Ovary (tissue), 9 donors: Measurements from ENCODE around the gene SHISA4. TPM values are rescaled to one million over a fixed set of nuclear protein-coding genes. Genes with fewer than 3 reads are reported as not detected.

Experiments
- DNase-seq, 5 donors: peaks; one replicate each; pipeline ENCODE4 v3.0.0-alpha.2; 2019 to 2020
- H3K27ac ChIP-seq, 2 donors: fragments of 200-600 bp; one replicate each; pipeline versions ENCODE4 v1.5.1 to v1.8.0; 2019 to 2022
- H3K27me3 ChIP-seq: fragments of 200-600 bp; one replicate; pipeline ENCODE4 v1.8.0; 2022
- H3K36me3 ChIP-seq: fragments of 200-600 bp; sonication (generic); one replicate; pipeline ENCODE4 v1.5.1; 2019
- H3K4me1 ChIP-seq: one replicate; pipeline ENCODE4 v1.8.1; 2013; ENCODE audit warnings: mild to moderate bottlenecking, moderate library complexity; ENCODE audit not compliant: insufficient read depth
- H3K4me3 ChIP-seq: fragments of 200-600 bp; sonication (generic); one replicate; pipeline ENCODE4 v1.5.1; 2017
- H3K9me3 ChIP-seq, 2 donors: fragments of 200-600 bp in 1 of 2; sonication (generic) in 1 of 2; one replicate each; pipeline versions ENCODE4 v1.5.1 to v1.8.1; 2013 to 2019; ENCODE audit warnings: mild to moderate bottlenecking in 1 of 2, moderate library complexity in 1 of 2
- EP300 ChIP-seq: sonication (generic); formaldehyde crosslinking; IDR thresholded peaks from one replicate; pipeline ENCODE4 v1.6.1; 2017; ENCODE audit warnings: antibody characterized with exemption
- POLR2A ChIP-seq: fragments of 450-650 bp; IDR thresholded peaks from one replicate; pipeline ENCODE4 v1.6.1; 2017; ENCODE audit warnings: antibody characterized with exemption, mild to moderate bottlenecking, moderate library complexity
- WGBS, 3 donors: extraction: QIAGEN DNeasy Blood & Tissue Kit in 1 of 3; methylation state at CpG; one replicate each; pipeline versions ENCODE4 v1.1.5 to v1.1.7; 2013 to 2017; 5-methylcytosine and 5-hydroxymethylcytosine counted together
- intact Hi-C, 4 donors: fragments of 100-400 bp; cut with DNase I; formaldehyde crosslinking; loops; one replicate each; pipeline versions ENCODE4 v1.11.0 to v1.15.1; 2022 to 2023
- polyA plus RNA-seq, 2 donors: library from polyadenylated mRNA; stranded (reverse); fragments of 200-250 nt in 1 of 2; fragments of 350-450 nt in 1 of 2; fragmentation: Illumina TruSeq in 1 of 2; extraction: RNeasy Lipid Tissue Mini Kit (QIAGEN cat#74804) in 1 of 2; gene quantifications; one replicate each; pipeline ENCODE4 v1.2.3, GENCODE V29; 2013 to 2014
- total RNA-seq, 7 donors: library from RNA; depleted of rRNA in 2 of 7; stranded (reverse); fragments of >200 nt in 2 of 7; fragmentation: NEBNext Ultra II Directional in 3 of 7; extraction: Animal tissue kit (Norgen Biotek cat#: 25700) in 3 of 7; gene quantifications; one replicate each; pipeline versions ENCODE4 v1.1.0 to v1.2.4, GENCODE V29; 2016 to 2023
- TF ChIP-seq, protein P1 (sequence below), 3 donors: fragments of 450-650 bp in 2 of 3; fragments of 200-600 bp in 1 of 3; IDR thresholded peaks; one replicate each; pipeline versions ENCODE4 v1.5.1 to v1.8.0; 2016 to 2022; ENCODE audit warnings: antibody characterized with exemption in 3 of 3, mild to moderate bottlenecking in 1 of 3
- donor health status: DM: no; HTN: no; CAD: no; lungs with moderate emphysema.
- donor health status: DM: no; HTN: no; CAD: no.
- donor health status: Bipolar disorder and iron deficiency.
- donor health status: DM: yes; HTN: yes; CAD: no.
- donor health status: DM: no; HTN: no; CAD: no.
- donor health status: DM: yes; HTN: yes; CAD: no.

The SHISA4 gene
- total and polyA plus RNA-seq, 9 donors, result 11.3 to 37.9 (median 26.4) TPM

DNA sequence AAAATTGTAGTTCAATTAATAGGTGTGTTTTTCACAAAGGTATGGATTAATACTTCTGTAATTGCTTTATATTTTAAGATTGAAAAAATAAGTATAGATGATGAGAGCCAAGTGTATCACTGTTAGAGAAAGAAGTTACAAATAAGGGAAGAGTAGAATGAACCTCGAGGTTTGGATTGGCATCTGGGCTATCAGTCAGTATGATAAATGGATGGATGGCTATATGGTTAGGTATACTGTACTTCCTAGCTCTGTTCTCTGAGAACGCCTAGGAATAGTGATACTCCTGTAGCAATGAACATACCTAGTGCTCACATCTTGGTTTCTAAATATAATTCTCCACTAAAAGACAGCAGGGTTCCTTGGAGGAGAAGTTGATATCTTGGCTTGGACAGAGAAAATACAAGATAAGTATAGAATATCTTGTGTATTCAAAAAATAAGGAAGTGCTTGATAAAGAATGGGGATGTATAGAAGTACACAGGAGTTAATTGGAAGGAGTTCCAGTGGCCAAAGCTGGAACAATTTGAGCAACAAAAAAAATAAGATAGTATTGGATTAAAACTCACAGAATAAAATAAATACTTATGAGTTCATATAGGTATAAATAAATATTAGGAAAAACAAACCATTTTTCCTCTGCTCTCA lies 47.3 kb upstream of the SHISA4 start:
- no peaks in the 10 kb centered on the region for H3K27me3 ChIP-seq
- peaks cover 1% of the 10 kb centered on the region for H3K4me1 ChIP-seq
- no peaks in the 10 kb centered on the region for H3K36me3 ChIP-seq
- no peaks in the 10 kb centered on the region for H3K9me3 ChIP-seq
- intact Hi-C loops, result no loop called here
- WGBS, 3 donors, result 80 to 91% (median 83%) methylated on average over 2 of the region's 2 CpGs
- DNase-seq, result no peak
- no peak overlapping the region for H3K27ac ChIP-seq
- no peak for TF ChIP-seq EP300
- TF ChIP-seq, protein P1, sequence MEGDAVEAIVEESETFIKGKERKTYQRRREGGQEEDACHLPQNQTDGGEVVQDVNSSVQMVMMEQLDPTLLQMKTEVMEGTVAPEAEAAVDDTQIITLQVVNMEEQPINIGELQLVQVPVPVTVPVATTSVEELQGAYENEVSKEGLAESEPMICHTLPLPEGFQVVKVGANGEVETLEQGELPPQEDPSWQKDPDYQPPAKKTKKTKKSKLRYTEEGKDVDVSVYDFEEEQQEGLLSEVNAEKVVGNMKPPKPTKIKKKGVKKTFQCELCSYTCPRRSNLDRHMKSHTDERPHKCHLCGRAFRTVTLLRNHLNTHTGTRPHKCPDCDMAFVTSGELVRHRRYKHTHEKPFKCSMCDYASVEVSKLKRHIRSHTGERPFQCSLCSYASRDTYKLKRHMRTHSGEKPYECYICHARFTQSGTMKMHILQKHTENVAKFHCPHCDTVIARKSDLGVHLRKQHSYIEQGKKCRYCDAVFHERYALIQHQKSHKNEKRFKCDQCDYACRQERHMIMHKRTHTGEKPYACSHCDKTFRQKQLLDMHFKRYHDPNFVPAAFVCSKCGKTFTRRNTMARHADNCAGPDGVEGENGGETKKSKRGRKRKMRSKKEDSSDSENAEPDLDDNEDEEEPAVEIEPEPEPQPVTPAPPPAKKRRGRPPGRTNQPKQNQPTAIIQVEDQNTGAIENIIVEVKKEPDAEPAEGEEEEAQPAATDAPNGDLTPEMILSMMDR (IDR thresholded peaks at IDR 0.05), result no peak
- TF ChIP-seq POLR2A, result no peak
- H3K4me3 ChIP-seq, result no peak overlapping the region

DNA sequence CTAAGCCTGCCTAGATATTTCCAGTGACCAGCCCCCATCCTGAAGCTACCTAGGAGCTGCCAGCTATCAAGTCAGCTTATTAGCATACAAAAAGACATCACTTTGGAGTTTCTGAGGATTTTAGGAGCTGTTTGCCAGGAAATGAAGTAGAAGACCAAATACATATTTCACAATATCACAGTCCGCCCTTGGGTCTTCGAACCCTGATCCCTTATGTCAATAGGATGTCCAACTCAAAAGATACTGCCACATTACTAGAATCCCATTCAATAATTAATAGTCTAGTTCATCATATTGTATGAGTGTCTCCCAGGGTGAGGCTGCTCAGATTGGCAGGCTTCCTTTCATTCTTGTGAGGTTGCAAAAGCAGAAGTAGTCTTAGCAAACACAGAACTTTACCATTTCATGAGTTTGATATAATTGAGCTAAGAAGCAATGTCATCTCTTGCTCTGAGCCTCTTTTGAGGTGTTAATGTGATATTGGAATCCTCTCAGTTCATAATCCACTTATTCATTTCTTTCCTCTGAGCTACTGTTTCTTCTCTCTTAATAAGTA lies 46.1 kb upstream of the SHISA4 start:
- Histone ChIP-seq H3K36me3 (no peaks in the 10 kb centered on the region), H3K27me3 (no peaks in the 10 kb centered on the region), H3K27ac (no peak overlapping the region), H3K9me3 (no peaks in the 10 kb centered on the region), H3K4me1 (peaks cover 3% of the 10 kb centered on the region), H3K4me3 (no peak overlapping the region)
- intact Hi-C loops, result no loop called here
- 94 to 97% (median 97%) methylated on average over 2 of the region's 2 CpGs for WGBS, 3 donors
- TF ChIP-seq, protein P1 (IDR thresholded peaks at IDR 0.05), result no peak
- no peak for TF ChIP-seq EP300
- DNase-seq, result no peak

DNA sequence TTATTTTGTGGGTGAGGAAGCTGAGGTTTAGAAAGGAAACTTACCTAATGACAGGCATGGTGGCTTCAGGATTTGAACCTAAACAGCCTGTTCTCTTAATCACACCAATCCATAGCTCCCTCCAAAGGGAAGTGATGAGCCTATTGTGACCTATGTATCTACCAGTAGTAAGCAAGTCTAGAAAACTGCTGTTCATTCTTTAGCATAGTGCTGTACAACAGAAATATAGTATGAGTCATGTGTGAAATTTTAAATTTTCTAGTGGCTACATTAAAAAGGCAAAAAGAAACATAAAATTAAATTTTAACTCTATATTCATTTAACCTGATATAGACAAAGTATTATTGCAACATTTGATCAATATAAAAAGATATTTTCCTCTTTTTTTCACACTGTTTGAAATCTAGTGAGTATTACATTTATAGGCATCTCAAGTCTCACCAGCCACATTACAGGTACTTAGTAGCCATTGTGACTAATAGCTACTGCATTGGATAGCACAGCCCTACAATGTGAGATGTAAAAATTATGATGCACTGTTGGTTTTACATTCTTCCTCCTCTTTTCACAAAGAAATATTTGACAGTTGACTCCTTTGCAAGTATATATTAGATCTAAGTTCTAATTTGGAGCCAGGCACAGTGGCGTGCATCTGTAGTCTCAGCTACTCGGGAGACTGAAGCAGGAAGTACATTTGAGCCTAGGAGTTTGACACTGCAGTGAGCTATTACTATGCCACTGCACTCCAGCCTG lies 43.2 kb upstream of the SHISA4 start:
- Histone ChIP-seq H3K27ac (no peak overlapping the region), H3K9me3 (no peaks in the 10 kb centered on the region), H3K36me3 (no peaks in the 10 kb centered on the region), H3K4me1 (peaks cover 5% of the 10 kb centered on the region), H3K27me3 (no peaks in the 10 kb centered on the region), H3K4me3 (no peak overlapping the region)
- 61 to 76% (median 70%) methylated on average over 2 of the region's 2 CpGs for WGBS, 3 donors
- intact Hi-C loops, result no loop called here
- TF ChIP-seq EP300, result no peak
- TF ChIP-seq POLR2A, result no peak
- TF ChIP-seq, protein P1 (IDR thresholded peaks at IDR 0.05), result no peak
- DNase-seq, result no peak

DNA sequence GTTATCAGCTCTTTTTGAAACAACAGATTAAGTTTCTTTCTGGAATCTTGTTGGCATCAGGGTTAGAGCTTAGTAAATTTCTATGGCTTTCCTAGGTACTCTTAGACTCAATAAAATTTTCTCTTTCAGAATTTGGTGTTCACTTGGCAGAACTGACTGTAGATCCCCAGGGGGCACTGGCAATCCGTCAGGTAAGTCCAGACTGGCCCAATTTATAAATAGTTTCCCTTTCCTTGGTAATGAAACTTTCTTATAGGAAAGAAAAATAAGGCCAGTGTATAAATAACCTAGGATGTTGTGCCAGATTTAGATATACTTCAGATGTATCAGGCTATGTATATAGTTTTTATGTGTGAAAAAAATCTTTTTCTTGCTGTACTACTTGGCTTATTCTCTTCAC lies 41.5 kb upstream of the SHISA4 start:
- no peaks in the 10 kb centered on the region for H3K27me3 ChIP-seq
- no peak overlapping the region for H3K27ac ChIP-seq
- no peak overlapping the region for H3K4me3 ChIP-seq
- TF ChIP-seq, protein P1 (IDR thresholded peaks at IDR 0.05), result no peak
- no peak for TF ChIP-seq EP300
- TF ChIP-seq POLR2A, result no peak
- 58 to 70% (median 67%) methylated on average over 1 of the region's 1 CpG for WGBS, 3 donors
- no peaks in the 10 kb centered on the region for H3K36me3 ChIP-seq
- intact Hi-C loops, result no loop called here
- DNase-seq, result no peak
- H3K9me3 ChIP-seq, result no peaks in the 10 kb centered on the region
- H3K4me1 ChIP-seq, result peaks cover 5% of the 10 kb centered on the region
